ENCODE data around the gene SHMT2. TPM values are rescaled to one million over a fixed set of nuclear protein-coding genes. Genes with fewer than 3 reads are reported as not detected.

The SHMT2 gene
- total RNA-seq, 2 donors from 2014 or later, result 76.7 to 134 TPM

DNA sequence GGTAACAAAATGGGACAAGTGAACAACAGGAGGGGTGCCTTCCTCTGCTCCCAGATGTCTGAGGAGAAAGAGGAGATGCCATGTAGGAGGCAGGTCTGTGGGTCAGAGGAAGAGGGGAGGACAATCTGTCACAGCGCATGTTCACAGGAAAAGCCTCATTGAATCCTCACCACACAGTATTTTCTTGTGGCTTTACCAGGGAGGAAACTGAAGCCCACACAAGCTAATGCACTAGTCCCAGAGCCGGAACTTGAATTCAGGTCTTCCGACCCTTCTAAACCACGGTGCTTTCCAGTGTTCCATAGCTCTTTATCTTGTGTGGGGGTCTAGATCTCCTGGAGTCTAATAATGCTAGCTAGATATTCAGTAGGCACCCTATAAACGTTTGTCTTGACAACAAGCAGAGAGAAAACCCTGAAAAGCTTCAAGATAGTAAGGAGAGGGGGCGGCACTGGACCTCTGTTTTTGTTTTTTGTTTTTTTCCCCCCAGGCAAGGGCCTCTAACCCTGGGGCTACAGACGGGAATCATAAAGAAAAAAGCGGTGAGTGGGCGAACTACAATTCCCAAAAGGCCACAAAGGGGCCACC, 371 bp upstream of the SHMT2 start:
- H3K9ac ChIP-seq (ENCODE audit: extremely low read depth, low read length, poor library complexity, severe bottlenecking), result peak overlapping the region; percentile 91
- H3K27me3 ChIP-seq (ENCODE audit: control insufficient read depth, insufficient read depth, low read length, poor library complexity, severe bottlenecking), result peaks cover 40% of the 10 kb centered on the region
- no peaks in the 10 kb centered on the region for H3K9me3 ChIP-seq (ENCODE audit: control insufficient read depth, low read length)
- 22 to 25% methylated on average over 7 to 9 of the region's 9 CpGs for WGBS, 2 experiments (ENCODE audit: insufficient coverage in 1 of 2, insufficient read length in 1 of 2)
- no peak overlapping the region for H3K27ac ChIP-seq (ENCODE audit: low read depth, low read length)
- no peak for DNase-seq
- Mint-ChIP-seq H3K27ac (peak overlapping the region; percentile 100), H3K9me3 (no peaks in the 10 kb centered on the region), H3K36me3 (ENCODE audit: low read depth) (peaks cover 33% of the 10 kb centered on the region), H3K4me3 (peak overlapping the region; percentile 98), H3K4me1 (peaks cover 24% of the 10 kb centered on the region), H3K27me3 (ENCODE audit: insufficient read depth) (peaks cover 41% of the 10 kb centered on the region)
- peaks cover 34% of the 10 kb centered on the region for H3K36me3 ChIP-seq (ENCODE audit: control insufficient read depth, insufficient read depth, low read length)
- peak overlapping the region; percentile 89 for H3K4me3 ChIP-seq (ENCODE audit: low read length)
- TF ChIP-seq, protein P1, sequence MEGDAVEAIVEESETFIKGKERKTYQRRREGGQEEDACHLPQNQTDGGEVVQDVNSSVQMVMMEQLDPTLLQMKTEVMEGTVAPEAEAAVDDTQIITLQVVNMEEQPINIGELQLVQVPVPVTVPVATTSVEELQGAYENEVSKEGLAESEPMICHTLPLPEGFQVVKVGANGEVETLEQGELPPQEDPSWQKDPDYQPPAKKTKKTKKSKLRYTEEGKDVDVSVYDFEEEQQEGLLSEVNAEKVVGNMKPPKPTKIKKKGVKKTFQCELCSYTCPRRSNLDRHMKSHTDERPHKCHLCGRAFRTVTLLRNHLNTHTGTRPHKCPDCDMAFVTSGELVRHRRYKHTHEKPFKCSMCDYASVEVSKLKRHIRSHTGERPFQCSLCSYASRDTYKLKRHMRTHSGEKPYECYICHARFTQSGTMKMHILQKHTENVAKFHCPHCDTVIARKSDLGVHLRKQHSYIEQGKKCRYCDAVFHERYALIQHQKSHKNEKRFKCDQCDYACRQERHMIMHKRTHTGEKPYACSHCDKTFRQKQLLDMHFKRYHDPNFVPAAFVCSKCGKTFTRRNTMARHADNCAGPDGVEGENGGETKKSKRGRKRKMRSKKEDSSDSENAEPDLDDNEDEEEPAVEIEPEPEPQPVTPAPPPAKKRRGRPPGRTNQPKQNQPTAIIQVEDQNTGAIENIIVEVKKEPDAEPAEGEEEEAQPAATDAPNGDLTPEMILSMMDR (conservative IDR thresholded peaks at IDR 0.05), result peak; percentile 36
- H3K4me1 ChIP-seq (ENCODE audit: control insufficient read depth, insufficient read depth, low read length), result peaks cover 10% of the 10 kb centered on the region

DNA sequence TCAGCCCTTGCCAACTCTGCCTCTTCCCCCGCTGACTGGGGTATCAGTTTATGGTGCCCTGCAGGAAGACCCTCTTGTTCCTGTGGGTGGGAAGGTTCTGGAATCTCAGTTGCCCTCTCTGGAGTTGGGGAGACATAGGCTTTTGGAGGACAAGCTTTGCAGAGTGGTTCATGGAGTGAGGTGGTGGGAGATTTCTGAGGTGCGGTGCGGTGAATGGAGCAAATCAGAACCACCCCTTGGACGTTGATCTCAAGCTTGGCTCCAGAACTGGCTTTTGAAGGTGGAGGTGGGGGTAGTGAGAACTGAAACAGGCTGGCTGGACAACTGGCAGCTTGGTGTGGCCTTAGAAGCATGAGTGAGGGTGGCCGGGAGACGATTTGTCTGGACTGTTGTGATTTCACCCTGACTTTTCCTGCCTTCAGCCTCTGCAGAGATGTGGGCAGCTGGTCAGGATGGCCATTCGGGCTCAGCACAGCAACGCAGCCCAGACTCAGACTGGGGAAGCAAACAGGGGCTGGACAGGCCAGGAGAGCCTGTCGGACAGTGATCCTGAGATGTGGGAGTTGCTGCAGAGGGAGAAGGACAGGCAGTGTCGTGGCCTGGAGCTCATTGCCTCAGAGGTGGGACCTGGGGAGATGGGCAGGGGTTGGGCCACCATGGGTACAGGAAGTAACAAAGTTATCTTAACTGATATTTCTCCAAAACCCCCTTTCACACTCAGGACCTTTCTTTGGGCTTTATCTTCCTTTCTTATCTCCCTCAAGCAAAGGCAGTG, 1.1 kb downstream of the SHMT2 start:
- Histone ChIP-seq H3K4me3 (ENCODE audit: low read length) (peak overlapping the region; percentile 89), H3K27me3 (ENCODE audit: control insufficient read depth, insufficient read depth, low read length, poor library complexity, severe bottlenecking) (peaks cover 39% of the 10 kb centered on the region), H3K9ac (ENCODE audit: extremely low read depth, low read length, poor library complexity, severe bottlenecking) (peak overlapping the region; percentile 91), H3K27ac (ENCODE audit: low read depth, low read length) (peak overlapping the region; percentile 87), H3K4me1 (ENCODE audit: control insufficient read depth, insufficient read depth, low read length) (peaks cover 10% of the 10 kb centered on the region), H3K9me3 (ENCODE audit: control insufficient read depth, low read length) (no peaks in the 10 kb centered on the region), H3K36me3 (ENCODE audit: control insufficient read depth, insufficient read depth, low read length) (peaks cover 41% of the 10 kb centered on the region)
- DNase-seq, result no peak
- WGBS, 2 experiments (ENCODE audit: insufficient coverage in 1 of 2, insufficient read length in 1 of 2), result 58 to 73% methylated on average over 5 to 10 of the region's 10 CpGs
- TF ChIP-seq, protein P1 (conservative IDR thresholded peaks at IDR 0.05), result no peak
- Mint-ChIP-seq H3K27ac (peak overlapping the region; percentile 100), H3K27me3 (ENCODE audit: insufficient read depth) (peaks cover 36% of the 10 kb centered on the region), H3K4me1 (peaks cover 24% of the 10 kb centered on the region), H3K4me3 (peak overlapping the region; percentile 98), H3K9me3 (no peaks in the 10 kb centered on the region), H3K36me3 (ENCODE audit: low read depth) (peaks cover 40% of the 10 kb centered on the region)

DNA sequence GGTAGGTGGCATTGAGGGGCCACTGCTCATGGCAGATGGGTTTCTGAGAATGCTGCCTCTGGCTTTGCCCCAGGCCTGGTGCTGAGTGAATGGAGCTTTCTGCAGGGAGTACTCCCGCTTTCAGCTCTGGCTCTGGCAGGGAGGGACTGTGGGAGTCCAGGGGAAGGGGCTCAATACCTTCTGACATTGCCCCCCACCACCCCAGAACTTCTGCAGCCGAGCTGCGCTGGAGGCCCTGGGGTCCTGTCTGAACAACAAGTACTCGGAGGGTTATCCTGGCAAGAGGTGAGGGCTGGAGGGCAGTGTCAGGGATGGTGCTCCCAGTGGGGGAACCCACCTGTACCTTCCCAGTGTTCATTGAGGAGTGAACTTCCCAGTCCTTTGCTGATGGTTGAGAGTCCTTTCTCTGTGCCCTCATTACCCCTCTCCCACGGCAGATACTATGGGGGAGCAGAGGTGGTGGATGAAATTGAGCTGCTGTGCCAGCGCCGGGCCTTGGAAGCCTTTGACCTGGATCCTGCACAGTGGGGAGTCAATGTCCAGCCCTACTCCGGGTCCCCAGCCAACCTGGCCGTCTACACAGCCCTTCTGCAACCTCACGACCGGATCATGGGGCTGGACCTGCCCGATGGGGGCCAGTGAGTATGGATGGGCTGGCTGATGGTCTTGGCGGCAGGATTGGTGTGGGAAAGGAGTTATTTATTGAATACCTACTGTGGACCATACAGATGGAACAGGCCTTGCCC, 1.9 kb downstream of the SHMT2 start:
- no peaks in the 10 kb centered on the region for H3K9me3 ChIP-seq (ENCODE audit: control insufficient read depth, low read length)
- Mint-ChIP-seq H3K4me1 (peaks cover 21% of the 10 kb centered on the region), H3K9me3 (no peaks in the 10 kb centered on the region), H3K27me3 (ENCODE audit: insufficient read depth) (peaks cover 36% of the 10 kb centered on the region), H3K27ac (no peak overlapping the region), H3K36me3 (ENCODE audit: low read depth) (peaks cover 40% of the 10 kb centered on the region), H3K4me3 (peak overlapping the region; percentile 98)
- H3K27ac ChIP-seq (ENCODE audit: low read depth, low read length), result no peak overlapping the region
- peaks cover 10% of the 10 kb centered on the region for H3K4me1 ChIP-seq (ENCODE audit: control insufficient read depth, insufficient read depth, low read length)
- peaks cover 41% of the 10 kb centered on the region for H3K36me3 ChIP-seq (ENCODE audit: control insufficient read depth, insufficient read depth, low read length)
- peak overlapping the region; percentile 89 for H3K4me3 ChIP-seq (ENCODE audit: low read length)
- no peak overlapping the region for H3K9ac ChIP-seq (ENCODE audit: extremely low read depth, low read length, poor library complexity, severe bottlenecking)
- TF ChIP-seq, protein P1 (conservative IDR thresholded peaks at IDR 0.05), result no peak
- 94 to 96% methylated on average over 9 to 13 of the region's 13 CpGs for WGBS, 2 experiments (ENCODE audit: insufficient coverage in 1 of 2, insufficient read length in 1 of 2)
- peaks cover 39% of the 10 kb centered on the region for H3K27me3 ChIP-seq (ENCODE audit: control insufficient read depth, insufficient read depth, low read length, poor library complexity, severe bottlenecking)
- DNase-seq, result no peak

Measured in endodermal cell (in vitro differentiated cells).